ENCODE data around the gene TBC1D14.

The TBC1D14 gene

GRCh38 chr4:7018281-7018680, 108.7 kb downstream of the TBC1D14 start (continued):
- TF ChIP-seq TSHZ2 (CRISPR knock-in tag; IDR thresholded peaks at IDR 0.05) (no peak), ESRRG (CRISPR knock-in tag; IDR thresholded peaks at IDR 0.05) (no peak), CREB5 (CRISPR knock-in tag; IDR thresholded peaks at IDR 0.05; ENCODE audit: low read depth) (no peak), ZFP3 (CRISPR knock-in tag; IDR thresholded peaks at IDR 0.05) (no peak), ZNF8 (CRISPR knock-in tag; IDR thresholded peaks at IDR 0.05) (no peak)

GRCh38 chr4:7019367-7019766, 109.7 kb downstream of the TBC1D14 start:
- ATAC-seq = no peak
- TF ChIP-seq ZFP30 (CRISPR knock-in tag; IDR thresholded peaks at IDR 0.05) (no peak), CSRNP3 (CRISPR knock-in tag; IDR thresholded peaks at IDR 0.05) (no peak), ISL1 (CRISPR knock-in tag; IDR thresholded peaks at IDR 0.05) (no peak), CREB5 (CRISPR knock-in tag; IDR thresholded peaks at IDR 0.05; ENCODE audit: low read depth) (no peak)

GRCh38 chr4:7020290-7020689, 110.7 kb downstream of the TBC1D14 start:
- TF ChIP-seq ZNF70 (CRISPR knock-in tag; IDR thresholded peaks at IDR 0.05) (no peak), CREB5 (CRISPR knock-in tag; IDR thresholded peaks at IDR 0.05; ENCODE audit: low read depth) (no peak), ISL1 (CRISPR knock-in tag; IDR thresholded peaks at IDR 0.05) (no peak), BACH2 (CRISPR knock-in tag; IDR thresholded peaks at IDR 0.05; ENCODE audit: borderline replicate concordance) (no peak), TCF4 (CRISPR knock-in tag; IDR thresholded peaks at IDR 0.05; ENCODE audit: borderline replicate concordance) (no peak), CSRNP3 (CRISPR knock-in tag; IDR thresholded peaks at IDR 0.05) (no peak), ZNF8 (CRISPR knock-in tag; IDR thresholded peaks at IDR 0.05) (no peak), CSDC2 (CRISPR knock-in tag; IDR thresholded peaks at IDR 0.05) (no peak), SNAI2 (CRISPR knock-in tag; IDR thresholded peaks at IDR 0.05) (no peak), TOX (CRISPR knock-in tag; IDR thresholded peaks at IDR 0.05; ENCODE audit: borderline replicate concordance) (no peak), ZFP3 (CRISPR knock-in tag; IDR thresholded peaks at IDR 0.05) (no peak)
- no peak for ATAC-seq

- no peak for ATAC-seq
- TF ChIP-seq ZFP3 (CRISPR knock-in tag; IDR thresholded peaks at IDR 0.05) (no peak), POU6F1 (CRISPR knock-in tag; IDR thresholded peaks at IDR 0.05; ENCODE audit: borderline replicate concordance, low read depth) (no peak), ESRRG (CRISPR knock-in tag; IDR thresholded peaks at IDR 0.05) (no peak), CSRNP3 (CRISPR knock-in tag; IDR thresholded peaks at IDR 0.05) (no peak), TCF4 (CRISPR knock-in tag; IDR thresholded peaks at IDR 0.05; ENCODE audit: borderline replicate concordance) (no peak), ARNTL (CRISPR knock-in tag; IDR thresholded peaks at IDR 0.05; ENCODE audit: borderline replicate concordance, low read depth) (no peak), OSR1 (CRISPR knock-in tag; IDR thresholded peaks at IDR 0.05) (no peak), GLIS3 (CRISPR knock-in tag; IDR thresholded peaks at IDR 0.05) (no peak), ISL1 (CRISPR knock-in tag; IDR thresholded peaks at IDR 0.05) (no peak), ZNF565 (CRISPR knock-in tag; conservative IDR thresholded peaks at IDR 0.05; ENCODE audit: low read depth) (no peak), BACH2 (CRISPR knock-in tag; IDR thresholded peaks at IDR 0.05; ENCODE audit: borderline replicate concordance) (no peak), PPARA (CRISPR knock-in tag; IDR thresholded peaks at IDR 0.05; ENCODE audit: borderline replicate concordance) (no peak), CREB5 (CRISPR knock-in tag; IDR thresholded peaks at IDR 0.05; ENCODE audit: low read depth) (no peak), ZNF8 (CRISPR knock-in tag; IDR thresholded peaks at IDR 0.05) (no peak), CSDC2 (CRISPR knock-in tag; IDR thresholded peaks at IDR 0.05) (no peak), TOX (CRISPR knock-in tag; IDR thresholded peaks at IDR 0.05; ENCODE audit: borderline replicate concordance) (no peak), SNAI2 (CRISPR knock-in tag; IDR thresholded peaks at IDR 0.05) (no peak)
These were observed 111.2 kb downstream of the TBC1D14 start for GRCh38 chr4:7020856-7021255.
